Stimulated activated CD4-positive, alpha-beta T cell treated with anti-CD3 and anti-CD28 coated beads, Interleukin-15, amount 100 ng/mL, for 48 hours (primary cell): ENCODE results near the gene OR5AP2.
"Not testable (repeated sequence)": the region's sequence is repeated elsewhere in the genome, so short reads cannot be mapped to it uniquely, and the experiment has no call there.

ENCODE experiments used
- DNase-seq, 2 donors: peaks; one replicate each; pipeline ENCODE4 v3.0.0-alpha.2; 2020; ENCODE audit warnings: low read depth in 2 of 2

The OR5AP2 gene

DNA sequence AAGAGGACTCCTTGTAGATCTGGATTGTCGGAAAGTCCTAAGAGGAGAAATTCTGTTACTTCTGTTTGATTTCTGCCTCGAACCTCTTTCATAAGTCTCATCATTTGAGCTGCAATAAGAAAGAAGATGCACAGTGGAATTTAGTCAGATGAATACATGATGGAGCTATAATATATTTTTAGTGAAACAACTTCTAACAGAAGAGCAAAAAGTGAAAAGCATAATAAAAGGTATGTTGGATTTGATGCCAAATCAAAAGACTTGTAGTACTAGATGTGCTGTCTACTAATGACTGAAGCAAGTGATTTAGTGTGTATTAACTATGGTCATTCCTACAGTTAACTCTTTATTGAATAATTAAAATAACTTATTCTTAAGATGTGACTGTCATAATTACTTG lies at the start of gene OR5AP2:
Gene OR5AP2, minus strand, starts transcription at position 101 of the 400 bp plus-strand sequence. Its CDS starts 0 bp downstream, at position 101.
- no peak for DNase-seq

DNA sequence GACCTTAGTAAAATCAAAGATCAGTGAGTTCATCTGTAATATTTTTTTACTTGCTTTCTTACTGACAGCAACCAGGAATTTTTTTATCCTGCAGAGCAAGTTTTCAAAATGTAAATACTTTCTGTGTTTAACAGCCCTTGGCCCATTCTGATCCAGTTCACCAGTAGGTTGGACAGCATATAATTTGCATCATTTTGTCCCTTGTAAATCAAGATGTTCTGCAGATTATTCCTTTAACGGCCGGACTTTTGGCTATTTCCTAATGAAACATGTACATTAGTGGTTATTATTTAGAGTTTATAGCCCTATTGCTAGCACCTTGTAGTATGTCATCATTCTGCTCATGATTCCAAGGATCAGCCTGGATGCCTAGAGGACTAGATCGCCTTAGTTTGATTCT lies 48.9 kb upstream of the OR5AP2 start:
- DNase-seq: not testable (repeated sequence)

DNA sequence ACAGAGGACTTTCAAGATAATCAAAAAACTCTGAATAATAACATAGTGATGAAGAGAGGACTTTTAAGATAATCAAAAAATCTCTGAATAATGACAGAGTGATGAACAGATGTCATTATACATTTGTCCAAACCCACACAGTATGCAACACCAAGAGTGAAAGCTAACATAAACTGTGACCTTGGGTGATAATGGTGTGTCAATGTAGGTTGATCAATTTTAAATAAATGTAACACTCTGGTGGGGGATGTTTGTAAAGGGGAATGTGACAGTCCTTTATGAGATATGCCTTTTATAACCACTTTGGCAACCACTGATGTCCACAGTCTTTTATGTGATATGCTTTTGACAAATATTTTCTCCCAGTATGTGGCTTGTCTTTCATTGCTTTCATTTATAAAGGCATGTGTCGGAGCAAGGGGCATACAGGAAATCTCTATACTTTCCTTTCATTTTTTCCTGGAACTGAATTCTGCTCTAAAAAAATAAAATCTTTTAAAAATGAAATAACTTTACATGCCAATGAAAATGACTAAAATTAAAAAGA lies 46.4 kb upstream of the OR5AP2 start:
- DNase-seq: no peak

DNA sequence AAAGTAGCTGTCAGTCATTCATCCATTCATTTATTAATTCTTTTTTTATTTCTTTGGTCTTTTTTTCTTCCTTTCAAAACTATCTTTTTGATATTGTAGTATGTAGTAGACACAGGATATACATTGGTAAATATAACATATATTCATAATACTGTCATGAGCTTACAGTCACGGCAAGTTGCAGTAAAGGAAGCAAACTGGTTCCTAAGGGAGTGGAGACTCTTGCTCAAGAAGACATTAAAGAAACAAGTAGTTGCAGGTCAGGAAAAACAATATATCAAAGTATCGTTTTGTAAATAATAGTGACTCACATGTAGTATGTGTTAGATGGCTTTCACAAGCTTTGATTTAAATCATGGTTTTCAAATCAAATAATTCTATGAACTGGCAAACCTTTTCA lies 28.7 kb upstream of the OR5AP2 start:
- DNase-seq: no peak

DNA sequence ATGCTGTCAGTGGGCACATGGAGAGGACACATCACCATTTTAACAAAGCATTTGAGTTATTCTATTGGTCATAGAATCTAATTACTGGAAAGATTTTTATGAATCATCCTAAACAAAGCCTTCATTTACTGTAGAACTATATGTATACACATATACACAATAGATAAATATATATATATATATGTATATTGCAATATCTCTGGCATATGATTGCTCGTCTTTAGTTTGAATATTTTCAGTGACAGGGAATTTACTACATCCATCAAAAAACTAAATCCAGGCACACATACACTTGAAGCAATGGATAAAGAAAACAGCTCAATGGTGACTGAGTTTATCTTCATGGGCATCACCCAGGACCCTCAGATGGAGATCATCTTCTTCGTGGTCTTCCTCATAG lies 21.1 kb upstream of the OR5AP2 start, which contains the start of gene OR5AR1:
Gene OR5AR1, plus strand, starts transcription at position 301 of the 400 bp plus-strand sequence. Its CDS starts 0 bp downstream, at position 301.
- DNase-seq: no peak

DNA sequence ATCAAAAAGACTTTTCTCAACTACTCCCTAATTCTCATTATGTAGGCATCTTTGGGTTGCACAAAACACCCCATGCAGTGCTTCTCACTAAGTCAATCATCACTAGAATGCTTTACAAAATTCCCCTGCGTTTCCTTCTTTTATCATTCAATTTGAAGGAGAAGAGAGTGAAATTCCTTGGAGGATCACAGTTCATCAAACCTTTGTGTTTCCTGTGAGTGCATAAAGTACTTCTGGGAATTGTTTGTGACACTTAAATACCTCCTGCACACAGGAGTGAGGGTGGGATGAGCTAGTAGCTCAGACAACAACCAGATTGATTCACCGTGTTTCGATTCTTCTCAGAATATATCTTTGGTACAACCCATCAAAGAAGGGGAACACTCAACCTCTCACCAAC lies 17.5 kb upstream of the OR5AP2 start:
- no peak for DNase-seq

DNA sequence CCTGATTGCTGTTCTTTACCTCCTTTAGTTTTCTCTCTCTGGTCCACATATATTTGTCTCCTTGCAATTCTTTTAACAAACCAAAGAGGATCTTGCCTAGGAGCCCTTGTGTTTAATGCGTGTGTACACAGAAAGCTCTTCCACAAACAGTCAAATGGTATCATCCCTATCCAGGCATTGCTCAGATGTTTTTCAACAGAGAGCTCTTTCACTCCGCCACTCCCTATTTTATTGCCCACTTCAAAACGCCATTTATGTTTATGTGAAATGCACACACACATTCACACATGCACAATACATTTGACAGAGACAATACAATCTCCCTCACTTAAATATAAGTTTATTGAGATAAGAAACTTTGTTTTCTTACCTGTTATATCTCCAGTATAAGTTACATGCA lies 4.7 kb downstream of the OR5AP2 start:
- DNase-seq: no peak

DNA sequence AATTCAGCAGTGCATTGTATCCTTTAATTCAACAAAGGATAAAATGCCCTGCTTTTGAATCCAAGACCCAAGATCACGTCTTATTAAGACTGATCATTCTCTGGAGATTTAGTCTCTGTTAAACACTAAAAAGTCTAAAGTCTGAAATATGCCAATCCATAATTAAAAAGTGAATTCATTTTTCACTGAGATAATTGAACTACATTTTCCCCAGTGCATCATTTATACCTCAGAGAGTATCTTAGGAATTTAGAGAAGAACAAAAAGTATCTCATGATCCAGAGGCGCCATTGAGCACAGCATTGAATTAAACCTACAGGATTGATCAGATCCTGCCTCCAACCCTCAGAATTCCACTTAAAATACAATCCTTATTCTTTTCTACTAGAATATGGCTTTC lies 5.4 kb downstream of the OR5AP2 start:
- no peak for DNase-seq

DNA sequence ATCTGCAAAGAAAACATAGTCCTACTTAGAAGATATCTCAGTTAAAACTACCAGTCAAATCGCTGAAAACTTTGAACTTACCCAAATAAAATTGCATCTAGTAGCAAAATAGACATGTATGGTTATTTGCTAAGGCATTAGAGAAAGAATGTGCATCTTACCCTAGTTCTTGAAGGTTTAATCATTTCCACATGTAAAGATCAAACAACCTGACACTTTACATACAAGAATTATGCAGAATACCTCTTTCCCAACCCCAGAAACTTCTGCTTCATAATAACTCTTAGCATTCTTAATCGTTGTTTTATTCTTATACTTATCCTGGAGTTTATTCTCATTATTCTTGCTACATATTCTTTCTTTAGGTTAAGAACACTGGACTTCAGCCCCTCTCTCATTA lies 9.9 kb downstream of the OR5AP2 start:
- DNase-seq: no peak

DNA sequence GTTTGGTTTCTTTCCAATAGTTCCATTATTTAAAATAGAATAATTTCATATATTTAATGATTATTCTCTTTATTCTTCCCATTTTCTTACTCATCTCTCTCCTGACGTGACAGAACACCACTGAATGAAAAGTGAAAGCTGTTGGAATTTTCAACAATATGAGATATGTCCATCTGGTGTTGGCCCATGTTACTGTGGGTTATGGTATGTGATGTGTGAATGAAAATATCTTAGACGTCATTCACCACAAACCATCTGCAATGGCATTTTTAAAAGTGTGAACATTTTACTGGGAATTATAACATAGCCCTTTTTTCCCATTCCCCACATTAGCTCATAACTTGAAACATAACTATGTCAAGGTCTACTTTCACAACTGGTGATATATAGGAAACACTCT lies 16.3 kb downstream of the OR5AP2 start:
- no peak for DNase-seq

DNA sequence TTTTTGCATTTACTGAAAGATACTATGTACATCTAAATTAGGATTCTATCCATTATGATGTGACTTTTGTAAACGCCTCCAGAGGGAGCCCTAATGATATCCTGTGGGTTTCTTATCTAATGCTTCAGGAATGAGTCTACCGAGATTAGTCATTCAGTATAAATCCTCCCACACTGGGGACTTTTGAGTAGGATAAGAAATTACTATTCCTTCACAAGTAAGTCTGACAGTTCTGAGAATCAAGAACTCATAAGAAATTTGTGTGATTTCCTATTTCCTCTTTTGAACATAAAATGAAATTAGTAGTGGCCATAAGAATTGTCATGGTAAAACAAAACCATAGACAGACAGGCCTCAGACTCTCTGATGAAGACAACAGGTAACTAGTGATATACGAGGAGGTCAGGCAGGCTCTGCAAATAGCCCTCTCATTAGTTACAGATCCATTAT lies 17.6 kb downstream of the OR5AP2 start:
- no peak for DNase-seq

DNA sequence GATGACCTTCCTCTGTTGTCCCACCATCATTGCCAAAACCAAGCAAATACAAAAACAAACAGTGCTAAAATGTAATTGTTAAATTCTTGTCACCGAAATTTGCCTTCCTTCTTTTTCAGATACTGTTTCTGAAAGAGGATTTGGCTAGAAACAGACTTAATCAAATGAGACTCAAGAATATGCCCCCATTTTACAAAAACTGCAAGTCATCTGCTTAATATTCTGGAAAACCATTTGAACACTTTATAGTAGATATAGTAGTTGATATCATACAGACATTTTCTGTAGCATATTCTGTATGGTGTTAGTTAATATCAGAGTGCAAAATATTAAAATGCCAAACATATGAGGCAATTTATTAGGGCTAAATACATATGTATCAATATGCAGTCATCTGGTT lies 31.1 kb downstream of the OR5AP2 start:
- no peak for DNase-seq

DNA sequence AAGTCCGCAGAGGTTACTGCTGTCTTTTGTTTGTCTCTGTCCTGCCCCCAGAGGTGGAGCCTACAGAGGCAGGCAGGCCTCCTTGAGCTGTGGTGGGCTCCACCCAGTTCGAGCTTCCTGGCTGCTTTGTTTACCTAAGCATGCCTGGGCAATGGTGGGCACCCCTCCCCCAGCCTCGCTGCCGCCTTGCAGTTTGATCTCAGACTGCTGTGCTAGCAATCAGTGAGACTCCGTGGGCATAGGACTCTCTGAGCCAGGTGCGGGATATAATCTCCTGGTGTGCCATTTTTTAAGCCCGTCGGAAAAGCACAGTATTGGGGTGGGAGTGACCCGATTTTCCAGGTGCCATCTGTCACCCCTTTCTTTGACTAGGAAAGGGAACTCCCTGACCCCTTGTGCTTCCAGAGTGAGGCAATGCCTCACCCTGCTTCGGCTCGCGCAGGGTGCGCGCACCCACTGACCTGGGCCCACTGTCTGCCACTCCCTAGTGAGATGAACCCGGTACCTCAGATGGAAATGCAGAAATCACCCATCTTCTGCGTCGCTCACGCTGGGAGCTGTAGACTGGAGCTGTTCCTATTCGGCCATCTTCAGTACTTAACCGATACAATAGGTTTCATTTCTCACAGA lies 50.0 kb downstream of the OR5AP2 start:
- DNase-seq: not testable (repeated sequence)
